Measurements from ENCODE around the gene RIOX2. TPM values are rescaled to one million over a fixed set of nuclear protein-coding genes. Genes with fewer than 3 reads are reported as not detected.
A peak's percentile ranks its signal among the peaks of the same experiment; 100 is the strongest.

RIOX2 gene
- total RNA-seq, 2 experiments from 2014 or later: 26.8 to 32.0 TPM

DNA sequence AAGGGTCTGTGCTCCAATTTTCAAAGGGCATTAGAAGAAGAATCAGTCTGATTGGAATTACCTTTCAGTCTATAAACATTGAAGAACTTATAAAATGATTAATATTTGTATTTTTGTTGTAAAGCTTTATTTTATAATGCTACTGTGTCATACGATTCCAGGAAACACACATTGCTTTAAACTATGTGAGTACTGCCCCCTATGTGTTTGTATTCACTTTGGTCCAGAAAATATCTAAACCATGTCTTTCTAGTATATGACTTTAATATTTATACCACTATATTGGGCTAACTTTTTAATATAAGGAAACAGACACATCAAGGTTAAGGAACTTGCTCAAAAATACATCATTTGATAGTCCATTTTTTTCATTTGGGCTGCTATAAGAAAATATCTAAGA lies 3.2 kb upstream of the RIOX2 start:
- ChIA-PET POLR2A (interaction anchor here (0.8 to 1.9 kb wide), 2 partner anchors 29 to 56 kb away, joined by 3 to 4 read pairs; no protein-coding TSS in a partner anchor), CTCF (ENCODE audit: unreplicated experiment) (no interaction called here)
- H3K27ac ChIP-seq (ENCODE audit: low read depth, low read length, poor library complexity, severe bottlenecking): no peak overlapping the region
- H3K79me2 ChIP-seq (ENCODE audit: insufficient read depth, low read depth, low read length): peaks cover 12% of the 10 kb centered on the region; the same call in 1 of the 2 replicates
- TF ChIP-seq, protein P1, sequence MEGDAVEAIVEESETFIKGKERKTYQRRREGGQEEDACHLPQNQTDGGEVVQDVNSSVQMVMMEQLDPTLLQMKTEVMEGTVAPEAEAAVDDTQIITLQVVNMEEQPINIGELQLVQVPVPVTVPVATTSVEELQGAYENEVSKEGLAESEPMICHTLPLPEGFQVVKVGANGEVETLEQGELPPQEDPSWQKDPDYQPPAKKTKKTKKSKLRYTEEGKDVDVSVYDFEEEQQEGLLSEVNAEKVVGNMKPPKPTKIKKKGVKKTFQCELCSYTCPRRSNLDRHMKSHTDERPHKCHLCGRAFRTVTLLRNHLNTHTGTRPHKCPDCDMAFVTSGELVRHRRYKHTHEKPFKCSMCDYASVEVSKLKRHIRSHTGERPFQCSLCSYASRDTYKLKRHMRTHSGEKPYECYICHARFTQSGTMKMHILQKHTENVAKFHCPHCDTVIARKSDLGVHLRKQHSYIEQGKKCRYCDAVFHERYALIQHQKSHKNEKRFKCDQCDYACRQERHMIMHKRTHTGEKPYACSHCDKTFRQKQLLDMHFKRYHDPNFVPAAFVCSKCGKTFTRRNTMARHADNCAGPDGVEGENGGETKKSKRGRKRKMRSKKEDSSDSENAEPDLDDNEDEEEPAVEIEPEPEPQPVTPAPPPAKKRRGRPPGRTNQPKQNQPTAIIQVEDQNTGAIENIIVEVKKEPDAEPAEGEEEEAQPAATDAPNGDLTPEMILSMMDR (conservative IDR thresholded peaks at IDR 0.05; ENCODE audit: low read length): peak; percentile 60
- no peak for TF ChIP-seq EZH2phosphoT487 (IDR thresholded peaks at IDR 0.05; ENCODE audit: borderline replicate concordance, low read depth, low read length)
- H3K9me2 ChIP-seq (ENCODE audit: insufficient read depth, low read length): no peaks in the 10 kb centered on the region
- H3K36me3 ChIP-seq (ENCODE audit: insufficient read depth, low read length): no peaks in the 10 kb centered on the region
- H4K20me1 ChIP-seq (ENCODE audit: insufficient read depth, low read length): no peaks in the 10 kb centered on the region
- H3K4me1 ChIP-seq (ENCODE audit: insufficient read depth, low read length, poor library complexity, severe bottlenecking): peaks cover 18% of the 10 kb centered on the region
- H3K4me3 ChIP-seq (ENCODE audit: low read depth, low read length, poor library complexity, severe bottlenecking): no peak overlapping the region
- no peaks in the 10 kb centered on the region for H3K9me3 ChIP-seq (ENCODE audit: low read length)
- intact Hi-C loops (cut with micrococcal nuclease; ENCODE audit: unreplicated experiment): no loop called here
- no peak overlapping the region; the same call in 1 of the 2 replicates for H2AFZ ChIP-seq (ENCODE audit: low read length)
- H3K4me2 ChIP-seq (ENCODE audit: low read length): no peak overlapping the region
- DNase-seq (ENCODE audit: low spot score): no peak
- BruUV-seq (replicated peaks): no TSS peak

DNA sequence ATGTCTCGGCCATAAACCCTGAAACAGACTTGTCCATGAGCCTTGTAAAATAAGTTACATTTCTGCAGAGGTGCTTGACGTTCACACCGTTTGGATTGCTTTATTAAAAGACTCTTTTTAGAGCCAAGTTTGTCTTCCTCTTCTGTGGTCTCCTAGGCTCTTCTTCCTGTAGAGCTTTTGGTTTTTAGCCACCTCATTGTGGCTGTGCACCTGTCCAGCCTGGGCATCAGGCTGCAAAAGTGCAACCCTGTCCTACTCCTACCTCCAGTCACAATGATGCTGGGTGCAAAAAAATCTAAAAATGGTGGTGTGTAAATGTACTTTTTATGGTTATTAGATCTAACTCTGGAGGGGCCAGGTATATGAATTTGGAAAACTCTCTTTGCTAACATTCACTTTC lies 2.8 kb upstream of the RIOX2 start:
- intact Hi-C loops (cut with micrococcal nuclease; ENCODE audit: unreplicated experiment): loop anchor here (5.0 kb wide), 1 partner anchor 213 kb away; the partner anchor contains the start of gene ARL6
- Histone ChIP-seq H3K4me1 (ENCODE audit: insufficient read depth, low read length, poor library complexity, severe bottlenecking) (peaks cover 23% of the 10 kb centered on the region), H3K27ac (ENCODE audit: low read depth, low read length, poor library complexity, severe bottlenecking) (no peak overlapping the region), H2AFZ (ENCODE audit: low read length) (peak overlapping the region; percentile 51), H3K9me2 (ENCODE audit: insufficient read depth, low read length) (no peaks in the 10 kb centered on the region), H3K36me3 (ENCODE audit: insufficient read depth, low read length) (no peaks in the 10 kb centered on the region), H3K4me3 (ENCODE audit: low read depth, low read length, poor library complexity, severe bottlenecking) (no peak overlapping the region), H4K20me1 (ENCODE audit: insufficient read depth, low read length) (no peaks in the 10 kb centered on the region), H3K79me2 (ENCODE audit: insufficient read depth, low read depth, low read length) (peaks cover 16% of the 10 kb centered on the region; the same call in 1 of the 2 replicates), H3K4me2 (ENCODE audit: low read length) (no peak overlapping the region), H3K9me3 (ENCODE audit: low read length) (no peaks in the 10 kb centered on the region)
- no TSS peak for BruUV-seq (replicated peaks)
- ChIA-PET POLR2A (interaction anchor here (0.8 to 1.9 kb wide), 2 partner anchors 30 to 56 kb away, joined by 3 to 4 read pairs; no protein-coding TSS in a partner anchor), CTCF (ENCODE audit: unreplicated experiment) (no interaction called here)
- DNase-seq (ENCODE audit: low spot score): peak; percentile 6
- no peak for TF ChIP-seq EZH2phosphoT487 (IDR thresholded peaks at IDR 0.05; ENCODE audit: borderline replicate concordance, low read depth, low read length)
- TF ChIP-seq, protein P1 (conservative IDR thresholded peaks at IDR 0.05; ENCODE audit: low read length): no peak

- H2AFZ ChIP-seq (ENCODE audit: low read length): peak overlapping the region; percentile 68; the same call in 1 of the 2 replicates
- CTCF ChIA-PET (ENCODE audit: unreplicated experiment): no interaction called here
- no peaks in the 10 kb centered on the region for H3K9me3 ChIP-seq (ENCODE audit: low read length)
- H3K4me1 ChIP-seq (ENCODE audit: insufficient read depth, low read length, poor library complexity, severe bottlenecking): peaks cover 32% of the 10 kb centered on the region
- peak overlapping the region; percentile 73 for H3K4me3 ChIP-seq (ENCODE audit: low read depth, low read length, poor library complexity, severe bottlenecking)
- H3K9me2 ChIP-seq (ENCODE audit: insufficient read depth, low read length): no peaks in the 10 kb centered on the region
- no peak for TF ChIP-seq EZH2phosphoT487 (IDR thresholded peaks at IDR 0.05; ENCODE audit: borderline replicate concordance, low read depth, low read length)
- TF ChIP-seq, protein P1 (conservative IDR thresholded peaks at IDR 0.05; ENCODE audit: low read length): no peak
- no TSS peak for BruUV-seq (replicated peaks)
- H3K27ac ChIP-seq (ENCODE audit: low read depth, low read length, poor library complexity, severe bottlenecking): no peak overlapping the region
- POLR2A ChIA-PET: no interaction called here
- no peaks in the 10 kb centered on the region for H3K36me3 ChIP-seq (ENCODE audit: insufficient read depth, low read length)
- peaks cover 28% of the 10 kb centered on the region; the same call in 1 of the 2 replicates for H3K79me2 ChIP-seq (ENCODE audit: insufficient read depth, low read depth, low read length)
- H4K20me1 ChIP-seq (ENCODE audit: insufficient read depth, low read length): no peaks in the 10 kb centered on the region
- H3K4me2 ChIP-seq (ENCODE audit: low read length): peak overlapping the region; percentile 96
- no peak for DNase-seq (ENCODE audit: low spot score)
- intact Hi-C loops (cut with micrococcal nuclease; ENCODE audit: unreplicated experiment): loop anchor here (2.0 to 5.0 kb wide), 2 partner anchors 34 to 211 kb away; partner anchors contain the start of gene ARL6
Observed at GRCh38 chr3:97972976-97973375, 745 bp upstream of the RIOX2 start.

All from OCI-LY7 (cell line).